HG02623 (cell line): ENCODE results near the gene BASP1.
"Not testable (repeated sequence)": the region's sequence is repeated elsewhere in the genome, so short reads cannot be mapped to it uniquely, and the experiment has no call there.

Experiments
- ATAC-seq: cut with Tn5 transposase; IDR thresholded peaks from one replicate; pipeline ENCODE4 v1.9.1; 2021; ENCODE audit warnings: moderate library complexity; ENCODE audit not compliant: unreplicated experiment

BASP1 gene

GRCh38 chr5:17315710-17316221 lies 98.3 kb downstream of the BASP1 start:
- ATAC-seq = no peak

GRCh38 chr5:17316970-17317459 lies 99.6 kb downstream of the BASP1 start:
- ATAC-seq = peak; percentile 73

- ATAC-seq = peak; percentile 37
These were observed 100.0 kb downstream of the BASP1 start for GRCh38 chr5:17317473-17317872.

- not testable (repeated sequence) for ATAC-seq
These were observed 101.7 kb downstream of the BASP1 start for GRCh38 chr5:17319095-17319494.

- no peak for ATAC-seq
These were observed 108.6 kb downstream of the BASP1 start for GRCh38 chr5:17325770-17326599.
